ENCODE data around the gene ATF6B.

ATF6B gene

DNA sequence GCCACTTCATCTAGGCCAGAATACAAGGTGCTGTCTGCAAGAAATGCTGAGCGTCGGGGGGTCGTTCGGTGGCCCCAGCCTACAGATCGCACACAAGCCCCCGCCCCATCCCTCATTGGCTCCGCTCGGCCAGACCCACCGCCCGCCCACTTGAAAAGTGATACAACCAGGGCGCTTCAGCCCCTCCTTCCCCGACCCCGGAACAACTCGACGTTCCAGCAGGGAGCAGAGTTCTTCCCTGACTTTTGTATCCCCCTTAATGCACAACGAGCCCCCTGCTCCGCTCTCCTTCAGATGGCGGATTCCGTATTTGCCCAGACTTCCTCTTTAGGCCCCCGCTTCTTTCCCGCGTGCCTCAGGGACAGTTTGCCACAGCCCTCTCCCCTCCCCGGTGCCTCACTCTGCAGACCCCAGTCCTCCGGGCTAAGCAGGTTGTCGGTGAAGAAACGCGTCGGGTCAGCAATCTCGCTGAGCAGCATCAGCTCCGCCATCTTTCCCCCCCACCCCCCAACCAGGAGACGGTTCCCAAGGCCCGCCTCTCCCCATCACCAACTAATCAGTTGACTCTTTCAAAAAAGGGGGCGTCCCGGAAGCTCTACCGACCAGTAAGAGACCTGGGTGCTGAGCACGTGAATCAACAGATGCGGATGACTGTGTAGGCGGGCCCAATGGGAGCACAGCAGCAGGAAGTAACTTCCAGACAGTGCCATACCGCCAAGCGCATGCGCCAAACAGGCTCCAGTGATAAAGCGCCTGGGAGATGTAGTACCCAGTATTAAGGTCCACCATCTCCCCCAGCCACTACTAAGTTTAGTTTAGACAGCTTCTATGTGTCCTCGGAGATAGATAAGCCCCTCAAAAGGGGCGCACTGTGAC is at the start of gene ATF6B:
Gene ATF6B (minus strand): TSS at position 530 of the 876 bp plus-strand sequence. CDS start 39 bp downstream, at position 491.
- DNase-seq, result peak; percentile 57 to 100 (median 98)

DNA sequence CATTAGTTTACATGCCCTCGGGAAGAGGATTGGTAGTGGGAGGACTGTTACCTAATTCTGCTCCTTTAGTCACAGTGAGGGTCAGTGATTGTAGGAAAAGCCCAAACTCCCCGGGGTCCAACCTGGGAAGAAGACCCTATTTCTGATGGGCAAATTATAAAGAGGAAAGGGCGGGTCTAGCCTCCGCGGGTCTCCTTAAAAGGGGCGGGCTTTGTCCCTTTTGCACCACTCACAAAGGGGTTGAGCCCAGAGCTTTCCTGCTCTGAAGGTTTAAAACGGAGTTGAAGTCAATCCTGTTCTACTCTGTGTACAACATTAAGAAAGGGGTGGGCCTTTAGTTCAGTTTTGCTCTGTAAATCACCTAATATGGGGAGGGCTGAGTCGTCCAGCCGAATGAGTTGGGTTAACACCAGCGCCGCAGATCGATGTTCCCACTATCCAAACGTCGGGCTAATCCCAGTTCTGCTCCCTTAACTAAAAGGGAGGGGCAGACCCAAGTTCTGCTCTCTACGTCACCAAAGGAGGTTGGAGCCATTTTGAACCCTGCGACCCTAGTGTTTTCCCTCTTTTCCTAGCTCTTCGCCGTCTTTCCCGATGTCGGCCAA is 49.2 kb upstream of the ATF6B start:
- peak in 6 of 56 donors; percentile 44 to 63 (median 57) for DNase-seq

GRCh38 chr6:32176476-32177182 is 48.6 kb upstream of the ATF6B start:
- no peak for DNase-seq

- peak; percentile 57 to 99 (median 96) for DNase-seq
These were observed 47.8 kb upstream of the ATF6B start, which contains the start of gene AGPAT1 for GRCh38 chr6:32175711-32176475. Gene AGPAT1, minus strand, starts transcription at chr6:32176084. Its CDS starts 4,588 bp downstream, at chr6:32171496.

- DNase-seq, result no peak
These were observed 47.3 kb upstream of the ATF6B start for GRCh38 chr6:32175322-32175710.

DNA sequence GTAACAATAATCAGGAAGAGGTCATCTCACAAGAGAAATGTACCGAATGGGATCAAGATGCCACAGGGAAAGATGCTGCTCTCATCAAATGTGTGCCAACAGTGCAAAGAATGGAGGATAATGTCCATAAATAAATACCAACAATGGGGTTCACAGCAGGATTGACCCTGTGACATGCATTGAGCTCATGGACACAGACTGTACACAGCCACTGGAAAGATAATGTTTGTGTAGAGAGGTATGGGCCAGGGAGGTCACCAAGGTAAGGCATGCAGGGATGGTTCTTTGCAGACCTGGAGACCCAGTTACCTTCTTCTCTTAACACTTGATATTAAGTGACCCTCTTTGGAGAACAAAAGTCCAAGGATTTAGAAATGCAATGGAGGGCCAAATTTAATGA is 46.4 kb upstream of the ATF6B start:
- no peak for DNase-seq

- DNase-seq, result no peak
These were observed 45.1 kb upstream of the ATF6B start for GRCh38 chr6:32173051-32173727.

DNA sequence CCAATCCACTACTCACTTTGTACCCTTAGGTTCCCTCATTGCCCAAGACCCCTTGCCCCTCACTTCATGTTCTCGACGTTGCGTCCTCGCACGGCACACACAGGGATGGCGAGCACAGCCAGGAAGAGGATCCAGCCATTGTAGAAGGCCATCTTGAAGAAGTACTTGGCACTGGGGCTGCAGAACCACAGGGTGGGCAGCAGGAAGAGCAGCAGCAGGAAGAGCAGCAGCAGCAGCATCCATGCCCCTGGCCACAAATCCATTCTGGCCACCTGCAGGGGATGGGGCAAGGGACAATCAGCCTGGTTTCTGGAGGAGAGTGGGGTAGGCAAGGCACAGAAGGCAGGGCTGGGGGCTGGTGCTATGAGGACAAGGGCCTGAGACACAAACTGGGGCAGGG is 43.2 kb upstream of the ATF6B start:
- no peak for DNase-seq

GRCh38 chr6:32170294-32170693 is 42.2 kb upstream of the ATF6B start:
- no peak for DNase-seq

DNA sequence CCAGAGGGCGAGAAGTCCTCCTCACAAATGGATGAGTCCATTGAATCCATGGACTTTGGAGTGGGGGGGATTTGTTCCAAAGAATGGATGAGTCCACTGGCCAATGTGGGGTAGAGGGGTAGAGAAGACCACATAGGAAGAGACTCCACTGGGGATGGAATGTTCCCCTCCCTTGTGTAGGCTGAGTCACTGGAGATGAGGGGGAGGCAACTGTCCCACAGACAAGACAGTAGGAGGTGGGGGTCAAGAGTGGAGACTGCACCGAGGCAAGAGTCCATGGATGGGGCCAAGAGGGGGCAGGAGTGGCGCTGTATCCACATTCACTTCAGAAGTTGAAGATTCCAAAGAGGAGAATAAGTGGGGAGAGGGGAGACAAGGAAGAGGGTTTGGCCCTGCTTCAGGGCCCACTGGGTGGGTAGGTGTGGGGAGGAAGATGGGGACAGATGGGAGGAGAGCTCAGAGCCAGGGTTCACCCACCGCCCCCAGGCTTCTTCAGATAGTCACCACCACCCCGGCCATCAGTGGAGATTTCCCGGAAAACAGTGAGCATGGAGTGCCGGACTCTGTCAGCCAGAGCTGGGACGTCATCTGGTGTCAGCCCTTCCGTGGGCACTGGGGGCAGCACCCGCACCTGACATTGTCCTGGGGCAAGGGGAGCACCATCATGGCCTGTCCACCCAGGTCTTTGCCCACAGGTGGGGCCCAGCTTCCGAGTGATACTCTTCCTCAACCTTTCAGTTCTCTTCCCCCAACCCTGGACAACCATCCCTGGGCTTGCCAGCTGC is 41.0 kb upstream of the ATF6B start:
- no peak for DNase-seq

DNA sequence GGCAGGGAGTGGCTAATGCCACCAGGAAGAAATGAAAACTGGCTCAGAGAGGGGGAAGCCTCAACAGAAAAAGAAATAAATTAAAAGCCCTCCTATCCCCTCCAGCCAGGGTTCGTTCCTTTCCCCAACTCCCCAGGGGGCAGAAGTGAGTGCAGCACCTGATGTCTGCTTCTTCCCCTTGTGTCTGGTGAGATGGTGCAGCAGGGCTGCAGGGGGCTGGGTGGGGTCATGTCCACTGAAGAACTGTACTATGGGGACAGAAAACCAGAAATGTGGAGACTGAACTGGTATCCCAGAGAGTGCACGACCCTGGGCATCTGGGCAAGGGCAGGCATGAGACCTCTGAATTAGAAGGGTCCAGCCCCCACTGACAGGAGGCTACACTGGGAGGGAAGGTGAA is 40.3 kb upstream of the ATF6B start:
- no peak for DNase-seq

- DNase-seq, result no peak
These were observed 39.8 kb upstream of the ATF6B start for GRCh38 chr6:32167761-32168262.

GRCh38 chr6:32167154-32167760 is 39.2 kb upstream of the ATF6B start:
- DNase-seq, result no peak

DNA sequence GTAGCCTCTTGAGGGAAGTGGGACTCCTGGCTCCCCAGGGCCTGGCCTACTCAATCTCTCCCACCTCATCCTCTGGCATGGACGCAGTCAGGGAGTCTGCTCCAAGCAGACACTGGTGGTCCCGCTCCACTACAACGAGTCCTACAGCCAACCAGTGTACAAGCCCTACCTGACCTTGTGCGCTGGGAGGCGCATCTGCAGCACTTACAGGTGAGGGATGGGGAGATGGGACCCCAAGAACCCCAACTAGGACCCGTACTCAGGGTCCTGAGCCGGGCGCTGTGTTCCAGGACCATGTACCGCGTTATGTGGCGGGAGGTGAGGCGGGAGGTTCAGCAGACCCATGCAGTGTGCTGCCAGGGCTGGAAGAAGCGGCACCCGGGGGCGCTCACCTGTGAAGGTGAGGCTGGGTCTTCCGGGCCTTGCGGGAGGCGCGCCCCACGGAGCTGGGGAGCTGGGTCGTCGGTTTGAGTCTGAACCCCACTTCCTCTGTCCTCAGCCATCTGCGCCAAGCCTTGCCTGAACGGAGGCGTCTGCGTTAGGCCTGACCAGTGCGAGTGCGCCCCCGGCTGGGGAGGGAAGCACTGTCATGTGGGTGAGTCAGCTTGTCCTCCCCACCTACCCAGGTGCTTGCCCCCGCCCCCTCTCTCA is 38.5 kb upstream of the ATF6B start:
- DNase-seq, result peak in 1 of 56 donors; percentile 50

DNA sequence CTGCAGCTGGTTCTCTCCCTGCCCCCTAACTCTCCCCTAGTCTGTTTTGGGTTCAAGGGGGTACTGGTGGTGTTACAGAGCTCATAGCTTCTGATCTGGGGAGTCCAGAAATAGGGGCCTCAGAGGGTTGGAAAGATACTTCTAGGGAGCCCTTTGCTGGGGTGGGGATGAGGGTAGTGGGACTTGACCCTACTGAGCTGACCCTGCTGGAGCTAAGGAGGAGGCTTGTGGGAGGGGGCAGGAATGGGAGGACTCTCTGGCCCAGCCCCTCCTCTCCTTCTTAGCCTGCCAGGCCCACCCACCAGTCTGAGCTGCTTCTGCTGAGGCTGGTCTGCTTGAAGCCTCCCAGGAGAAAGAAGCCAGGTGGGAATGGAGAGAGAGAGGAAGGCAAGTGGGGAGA is 36.2 kb upstream of the ATF6B start, which contains the start of gene EGFL8:
Gene EGFL8 (plus strand): TSS at position 301 of the 400 bp plus-strand sequence. CDS start 1,571 bp downstream, outside the sequence.
- no peak for DNase-seq

- peak in 10 of 56 donors; percentile 17 to 63 (median 37) for DNase-seq
These were observed 35.7 kb upstream of the ATF6B start for GRCh38 chr6:32163559-32164258.

GRCh38 chr6:32158052-32158451 is 30.0 kb upstream of the ATF6B start:
- DNase-seq, result no peak

GRCh38 chr6:32156891-32157290 is 28.8 kb upstream of the ATF6B start:
- no peak for DNase-seq
